H1 (cell line): ENCODE data around the gene KRTAP10-5. TPM values are rescaled to one million over a fixed set of nuclear protein-coding genes. Genes with fewer than 3 reads are reported as not detected.

Experiments
- E2F6 ChIP-seq: IDR thresholded peaks from 2 replicates; pipeline ENCODE4 v1.6.1; 2012; ENCODE audit warnings: inconsistent platforms
- ZNF274 ChIP-seq: IDR thresholded peaks from 2 replicates; pipeline ENCODE4 v1.7.0; 2012; ENCODE audit warnings: low read length, borderline replicate concordance; ENCODE audit errors: extremely low read depth
- polyA plus RNA-seq, 7 experiments: library from polyadenylated mRNA; depleted of rRNA in 3 of 7; stranded (reverse) in 5 of 7; unstranded in 2 of 7; fragments of >200 nt in 5 of 7; fragments of 200-250 nt in 2 of 7; gene quantifications; 1 replicate in 5 of 7; 2 replicates in 1 of 7; 4 replicates in 1 of 7; pipeline versions ENCODE4 v1.2.1 to v1.2.3, GENCODE V29; 2011 to 2013; ENCODE audit warnings: missing spikeins in 2 of 7, mixed read lengths in 2 of 7
- total RNA-seq: library from RNA; stranded (reverse); fragmentation: NEBNext Ultra II Directional; extraction: Animal tissue kit (Norgen Biotek cat#: 25700); gene quantifications from 2 replicates; pipeline ENCODE4 v1.2.1, GENCODE V29; 2021

The KRTAP10-5 gene
- total and polyA plus RNA-seq, 2 of the 8 experiments (the other 6 are each of a cell fraction or from before 2014, with no cell fraction given), result 0.09 TPM; not detected in 1

- TF ChIP-seq ZNF274 (no peak), E2F6 (no peak)
Measured at GRCh38 chr21:44617071-44617501, 36.7 kb upstream of the KRTAP10-5 start (continued).
